ENCODE measurements around the gene OAF.

The OAF gene

DNA sequence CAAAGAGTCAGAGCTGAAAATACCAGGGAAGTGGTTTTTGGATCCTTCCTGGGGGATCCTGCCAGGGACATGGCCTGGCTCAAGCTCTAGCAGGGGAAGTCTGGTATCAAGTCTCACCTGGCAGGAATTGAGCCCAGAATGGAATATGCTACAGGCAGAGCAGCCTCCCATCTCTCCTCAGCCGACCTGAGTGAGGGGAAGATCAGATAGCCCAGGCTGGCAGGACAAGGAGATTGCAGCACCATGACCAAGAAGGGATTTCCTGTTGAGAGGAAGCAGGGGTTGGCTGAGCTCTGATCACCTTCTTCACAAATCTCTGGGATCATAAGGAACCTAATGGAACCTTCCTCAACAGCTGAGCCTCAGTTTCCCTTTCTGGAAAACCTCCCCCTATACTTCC is 13.0 kb downstream of the OAF start:
- no peak overlapping the region for H3K27ac ChIP-seq (replicated peaks; ENCODE audit: low read length)
- no peak overlapping the region for H3K9ac ChIP-seq (ENCODE audit: low read depth, low read length, poor library complexity)
- no peak overlapping the region for H3K23ac ChIP-seq (ENCODE audit: low read depth, low read length, poor library complexity)
- no peak for DNase-seq (ENCODE audit: low spot score)
- no peak overlapping the region for H3K4me2 ChIP-seq (ENCODE audit: insufficient read depth, low read length, poor library complexity, severe bottlenecking)
- no peaks in the 10 kb centered on the region for H3K27me3 ChIP-seq (ENCODE audit: control insufficient read depth in 3 of 3, insufficient read depth in 3 of 3, low read depth in 1 of 3, low read length in 3 of 3)
- H4K91ac ChIP-seq (ENCODE audit: low read depth, low read length, poor library complexity): no peak overlapping the region
- no peak overlapping the region for H3K4me3 ChIP-seq (ENCODE audit: low read length in 2 of 2)
- H3K36me3 ChIP-seq (replicated peaks in 1 of 2; ENCODE audit: control insufficient read depth in 2 of 2, insufficient read depth in 2 of 2, low read length in 2 of 2): peaks cover 0 to 7% of the 10 kb centered on the region in 2 donors
- H3K9me3 ChIP-seq (replicated peaks in 1 of 2; ENCODE audit: control insufficient read depth in 2 of 2, insufficient read depth in 1 of 2, low read depth in 1 of 2, low read length in 2 of 2): no peaks in the 10 kb centered on the region
- peaks cover 14 to 18% of the 10 kb centered on the region in 2 donors for H3K4me1 ChIP-seq (ENCODE audit: control insufficient read depth in 2 of 2, insufficient read depth in 1 of 2, low read depth in 1 of 2, low read length in 2 of 2)
- H2BK12ac ChIP-seq (ENCODE audit: low read length): no peak overlapping the region
- no peak overlapping the region for H3K4ac ChIP-seq (ENCODE audit: low read length)
- no peak overlapping the region for H2BK120ac ChIP-seq (ENCODE audit: low read depth, low read length)
- H3K18ac ChIP-seq (ENCODE audit: low read length): no peak overlapping the region
- H4K8ac ChIP-seq (ENCODE audit: low read depth, low read length): no peak overlapping the region
- H2AK5ac ChIP-seq (ENCODE audit: low read depth, low read length): no peak overlapping the region
- no peak overlapping the region for H2AFZ ChIP-seq (ENCODE audit: low read length)
- no peak overlapping the region for H2BK15ac ChIP-seq (ENCODE audit: low read length)
- H2BK5ac ChIP-seq (ENCODE audit: low read length): no peak overlapping the region
- no peaks in the 10 kb centered on the region for H3K79me1 ChIP-seq (ENCODE audit: low read depth, low read length)
- no peak overlapping the region for H3K14ac ChIP-seq (ENCODE audit: low read length)
- no CpG with 5 or more reads among the region's 1 CpG for WGBS, 2 donors (ENCODE audit: extremely low coverage in 2 of 2, insufficient read length in 2 of 2, insufficient replicate concordance in 1 of 2)

DNA sequence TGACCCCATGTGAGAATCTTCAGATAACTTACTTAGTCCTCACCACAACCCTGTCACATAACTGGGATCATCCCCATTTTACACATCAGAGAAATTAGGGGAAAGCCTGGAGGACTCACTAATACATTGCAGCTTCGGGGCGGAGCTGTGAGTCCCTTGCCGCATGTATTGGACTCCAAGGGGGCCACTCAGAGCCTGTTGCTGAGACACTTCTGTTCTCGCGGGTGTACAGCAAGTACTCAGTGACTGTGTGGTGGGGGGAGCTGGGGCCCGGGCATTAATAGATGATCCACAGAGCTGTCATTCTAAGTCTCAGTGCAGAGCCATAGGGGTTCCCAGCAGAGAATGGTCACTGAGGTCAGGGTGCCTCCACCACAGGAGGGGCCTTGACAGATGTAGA is 13.5 kb downstream of the OAF start:
- no peak overlapping the region for H2AK5ac ChIP-seq (ENCODE audit: low read depth, low read length)
- no peak overlapping the region for H3K4ac ChIP-seq (ENCODE audit: low read length)
- no peak overlapping the region for H3K4me2 ChIP-seq (ENCODE audit: insufficient read depth, low read length, poor library complexity, severe bottlenecking)
- H3K4me3 ChIP-seq (ENCODE audit: low read length in 2 of 2): no peak overlapping the region
- no peaks in the 10 kb centered on the region for H3K9me3 ChIP-seq (replicated peaks in 1 of 2; ENCODE audit: control insufficient read depth in 2 of 2, insufficient read depth in 1 of 2, low read depth in 1 of 2, low read length in 2 of 2)
- H4K8ac ChIP-seq (ENCODE audit: low read depth, low read length): no peak overlapping the region
- no peak overlapping the region for H3K27ac ChIP-seq (replicated peaks; ENCODE audit: low read length)
- no peak overlapping the region for H3K9ac ChIP-seq (ENCODE audit: low read depth, low read length, poor library complexity)
- no CpG with 5 or more reads among the region's 6 CpGs for WGBS, 2 donors (ENCODE audit: extremely low coverage in 2 of 2, insufficient read length in 2 of 2, insufficient replicate concordance in 1 of 2)
- no peak overlapping the region for H3K18ac ChIP-seq (ENCODE audit: low read length)
- H2BK12ac ChIP-seq (ENCODE audit: low read length): no peak overlapping the region
- peaks cover 14 to 17% of the 10 kb centered on the region in 2 donors for H3K4me1 ChIP-seq (ENCODE audit: control insufficient read depth in 2 of 2, insufficient read depth in 1 of 2, low read depth in 1 of 2, low read length in 2 of 2)
- no peak overlapping the region for H2BK5ac ChIP-seq (ENCODE audit: low read length)
- no peak overlapping the region for H2BK15ac ChIP-seq (ENCODE audit: low read length)
- H2AFZ ChIP-seq (ENCODE audit: low read length): peak overlapping the region; percentile 68
- no peak overlapping the region for H3K14ac ChIP-seq (ENCODE audit: low read length)
- no peak overlapping the region for H2BK120ac ChIP-seq (ENCODE audit: low read depth, low read length)
- no peak overlapping the region for H4K91ac ChIP-seq (ENCODE audit: low read depth, low read length, poor library complexity)
- H3K27me3 ChIP-seq (ENCODE audit: control insufficient read depth in 3 of 3, insufficient read depth in 3 of 3, low read depth in 1 of 3, low read length in 3 of 3): no peaks in the 10 kb centered on the region
- no peaks in the 10 kb centered on the region for H3K79me1 ChIP-seq (ENCODE audit: low read depth, low read length)
- H3K36me3 ChIP-seq (replicated peaks in 1 of 2; ENCODE audit: control insufficient read depth in 2 of 2, insufficient read depth in 2 of 2, low read length in 2 of 2): peaks cover 0 to 7% of the 10 kb centered on the region in 2 donors
- no peak for DNase-seq (ENCODE audit: low spot score)
- no peak overlapping the region for H3K23ac ChIP-seq (ENCODE audit: low read depth, low read length, poor library complexity)

DNA sequence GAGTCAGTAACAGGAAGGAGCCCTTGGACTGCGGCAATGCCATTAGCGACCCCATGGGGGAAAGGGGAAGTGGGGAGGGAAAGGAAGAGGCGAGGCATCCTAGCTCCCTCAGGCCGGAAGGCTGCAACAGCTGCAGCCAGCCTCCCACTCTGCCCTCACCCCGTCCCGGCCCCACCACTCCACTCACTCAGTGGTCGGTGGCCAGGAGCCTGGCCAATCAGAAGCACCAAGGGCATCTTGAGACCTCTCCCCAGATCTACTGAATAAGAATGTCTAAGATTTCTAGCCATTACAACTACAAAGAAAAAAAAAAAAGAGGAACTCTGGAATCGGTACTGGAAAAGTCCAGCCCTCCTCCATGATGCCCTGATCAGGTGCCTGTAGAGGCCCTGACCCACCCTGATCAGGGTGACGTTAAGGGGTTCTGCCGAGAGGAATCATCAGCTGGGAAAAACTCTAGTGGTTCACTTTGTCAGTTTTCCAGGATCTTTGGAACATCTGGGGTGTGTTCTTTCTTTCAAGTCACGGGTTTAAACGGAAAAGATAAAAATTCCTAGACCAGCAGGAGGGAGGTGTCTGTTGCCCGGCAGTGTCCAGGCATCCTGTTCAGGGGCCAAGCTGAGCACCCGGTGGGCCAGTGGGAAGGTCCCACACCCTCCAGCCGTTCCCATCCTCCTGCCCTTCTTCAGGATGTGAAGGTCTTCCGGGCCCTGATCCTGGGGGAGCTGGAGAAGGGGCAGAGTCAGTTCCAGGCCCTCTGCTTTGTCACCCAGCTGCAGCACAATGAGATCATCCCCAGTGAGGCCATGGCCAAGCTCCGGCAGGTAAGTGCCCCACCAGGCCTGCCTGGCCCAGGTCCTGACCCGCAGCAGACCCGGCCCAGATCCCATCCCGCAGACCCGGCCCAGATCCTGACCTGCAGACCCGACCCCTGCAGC is 14.4 kb downstream of the OAF start:
- Histone ChIP-seq H3K14ac (ENCODE audit: low read length) (peak overlapping the region; percentile 42), H3K9me3 (replicated peaks in 1 of 2; ENCODE audit: control insufficient read depth in 2 of 2, insufficient read depth in 1 of 2, low read depth in 1 of 2, low read length in 2 of 2) (no peaks in the 10 kb centered on the region), H3K9ac (ENCODE audit: low read depth, low read length, poor library complexity) (no peak overlapping the region), H3K18ac (ENCODE audit: low read length) (peak overlapping the region; percentile 52), H3K36me3 (replicated peaks in 1 of 2; ENCODE audit: control insufficient read depth in 2 of 2, insufficient read depth in 2 of 2, low read length in 2 of 2) (peaks cover 0 to 7% of the 10 kb centered on the region in 2 donors), H3K4ac (ENCODE audit: low read length) (peak overlapping the region; percentile 80), H3K27me3 (ENCODE audit: control insufficient read depth in 3 of 3, insufficient read depth in 3 of 3, low read depth in 1 of 3, low read length in 3 of 3) (no peaks in the 10 kb centered on the region), H2AFZ (ENCODE audit: low read length) (peak overlapping the region; percentile 68), H3K4me1 (ENCODE audit: control insufficient read depth in 2 of 2, insufficient read depth in 1 of 2, low read depth in 1 of 2, low read length in 2 of 2) (peaks cover 11 to 14% of the 10 kb centered on the region in 2 donors), H3K23ac (ENCODE audit: low read depth, low read length, poor library complexity) (no peak overlapping the region), H4K91ac (ENCODE audit: low read depth, low read length, poor library complexity) (no peak overlapping the region), H3K27ac (replicated peaks; ENCODE audit: low read length) (no peak overlapping the region), H2BK5ac (ENCODE audit: low read length) (no peak overlapping the region), H4K8ac (ENCODE audit: low read depth, low read length) (no peak overlapping the region), H2BK15ac (ENCODE audit: low read length) (peak overlapping the region; percentile 54), H3K79me1 (ENCODE audit: low read depth, low read length) (no peaks in the 10 kb centered on the region), H3K4me3 (ENCODE audit: low read length in 2 of 2) (no peak overlapping the region), H2AK5ac (ENCODE audit: low read depth, low read length) (peak overlapping the region; percentile 57), H2BK12ac (ENCODE audit: low read length) (peak overlapping the region; percentile 63), H2BK120ac (ENCODE audit: low read depth, low read length) (peak overlapping the region; percentile 73), H3K4me2 (ENCODE audit: insufficient read depth, low read length, poor library complexity, severe bottlenecking) (no peak overlapping the region)
- DNase-seq (ENCODE audit: low spot score): no peak
- WGBS, 2 donors (ENCODE audit: extremely low coverage in 2 of 2, insufficient read length in 2 of 2, insufficient replicate concordance in 1 of 2): no CpG with 5 or more reads among the region's 22 CpGs

DNA sequence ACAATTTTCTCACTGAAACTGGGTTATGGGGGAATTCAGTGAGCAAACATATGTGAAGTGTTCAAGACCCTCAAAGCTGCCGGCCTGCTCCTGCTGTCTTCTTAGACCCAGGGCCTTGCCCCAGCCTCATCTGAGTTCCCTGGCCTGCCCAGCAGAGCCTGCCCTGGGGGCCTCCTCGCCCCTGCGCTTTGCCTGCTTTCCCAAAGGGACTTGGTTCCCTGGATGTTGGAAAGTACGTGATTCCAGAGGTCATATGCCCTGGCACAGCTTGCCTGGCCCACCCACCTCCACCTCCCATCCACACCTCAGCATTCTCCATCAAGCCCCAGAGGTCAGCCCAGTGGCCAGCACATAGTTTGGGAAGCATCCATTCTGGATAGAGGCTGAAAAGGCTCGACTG is 15.4 kb downstream of the OAF start:
- no peak overlapping the region for H3K9ac ChIP-seq (ENCODE audit: low read depth, low read length, poor library complexity)
- no CpG with 5 or more reads among the region's 5 CpGs for WGBS, 2 donors (ENCODE audit: extremely low coverage in 2 of 2, insufficient read length in 2 of 2, insufficient replicate concordance in 1 of 2)

More for the DNA sequence above, 15.4 kb downstream of the OAF start:
- Histone ChIP-seq H4K8ac (ENCODE audit: low read depth, low read length) (no peak overlapping the region), H3K36me3 (replicated peaks in 1 of 2; ENCODE audit: control insufficient read depth in 2 of 2, insufficient read depth in 2 of 2, low read length in 2 of 2) (peaks cover 0 to 7% of the 10 kb centered on the region in 2 donors), H3K4me1 (ENCODE audit: control insufficient read depth in 2 of 2, insufficient read depth in 1 of 2, low read depth in 1 of 2, low read length in 2 of 2) (peaks cover 8 to 14% of the 10 kb centered on the region in 2 donors), H2AK5ac (ENCODE audit: low read depth, low read length) (peak overlapping the region; percentile 72), H2BK12ac (ENCODE audit: low read length) (no peak overlapping the region), H3K23ac (ENCODE audit: low read depth, low read length, poor library complexity) (no peak overlapping the region), H3K27ac (replicated peaks; ENCODE audit: low read length) (no peak overlapping the region), H3K9me3 (replicated peaks in 1 of 2; ENCODE audit: control insufficient read depth in 2 of 2, insufficient read depth in 1 of 2, low read depth in 1 of 2, low read length in 2 of 2) (no peaks in the 10 kb centered on the region), H3K27me3 (ENCODE audit: control insufficient read depth in 3 of 3, insufficient read depth in 3 of 3, low read depth in 1 of 3, low read length in 3 of 3) (no peaks in the 10 kb centered on the region), H2AFZ (ENCODE audit: low read length) (no peak overlapping the region), H3K4me2 (ENCODE audit: insufficient read depth, low read length, poor library complexity, severe bottlenecking) (no peak overlapping the region), H4K91ac (ENCODE audit: low read depth, low read length, poor library complexity) (no peak overlapping the region), H2BK5ac (ENCODE audit: low read length) (no peak overlapping the region), H3K79me1 (ENCODE audit: low read depth, low read length) (no peaks in the 10 kb centered on the region), H2BK15ac (ENCODE audit: low read length) (peak overlapping the region; percentile 6), H3K14ac (ENCODE audit: low read length) (no peak overlapping the region), H3K18ac (ENCODE audit: low read length) (peak overlapping the region; percentile 56), H3K4me3 (ENCODE audit: low read length in 2 of 2) (no peak overlapping the region), H3K4ac (ENCODE audit: low read length) (peak overlapping the region; percentile 85), H2BK120ac (ENCODE audit: low read depth, low read length) (no peak overlapping the region)
- DNase-seq (ENCODE audit: low spot score): no peak
